Endodermal cell (in vitro differentiated cells): ENCODE measurements around the gene PRMT1. TPM values are rescaled to one million over a fixed set of nuclear protein-coding genes. Genes with fewer than 3 reads are reported as not detected.
"Not testable (repeated sequence)": the region's sequence is repeated elsewhere in the genome, so short reads cannot be mapped to it uniquely, and the experiment has no call there.

ENCODE experiments used
- DNase-seq: peaks from one replicate; pipeline ENCODE4 v3.0.0-alpha.2; 2017
- H3K27ac ChIP-seq: 2 replicates; pipeline ENCODE4 v1.5.1; 2013; ENCODE audit warnings: mild to moderate bottlenecking, low read depth, low read length, moderate library complexity
- H3K27me3 ChIP-seq: 2 replicates; pipeline ENCODE4 v1.6.1; 2013; ENCODE audit warnings: mild to moderate bottlenecking, low read length, moderate library complexity; ENCODE audit not compliant: insufficient read depth, control insufficient read depth, poor library complexity, severe bottlenecking
- H3K36me3 ChIP-seq: 2 replicates; pipeline ENCODE4 v1.7.0; 2013; ENCODE audit warnings: mild to moderate bottlenecking, low read length, moderate library complexity; ENCODE audit not compliant: control insufficient read depth, insufficient read depth
- H3K4me1 ChIP-seq: one replicate; pipeline ENCODE4 v1.7.0; 2013; ENCODE audit warnings: low read length; ENCODE audit not compliant: control insufficient read depth, insufficient read depth
- H3K4me3 ChIP-seq: 2 replicates; pipeline ENCODE4 v1.5.1; 2013; ENCODE audit warnings: mild to moderate bottlenecking, low read length, moderate library complexity
- H3K9ac ChIP-seq: 2 replicates; pipeline ENCODE4 v1.6.1; 2013; ENCODE audit warnings: mild to moderate bottlenecking, low read length, moderate library complexity; ENCODE audit not compliant: poor library complexity, severe bottlenecking; ENCODE audit errors: extremely low read depth
- H3K9me3 ChIP-seq: 2 replicates; pipeline ENCODE4 v1.6.1; 2013; ENCODE audit warnings: mild to moderate bottlenecking, low read length, moderate library complexity; ENCODE audit not compliant: control insufficient read depth
- H3K27ac Mint-ChIP-seq: 2 replicates; pipeline ENCODE4 v1.8.0; 2020; ENCODE audit warnings: mixed read lengths
- H3K27me3 Mint-ChIP-seq: 2 replicates; pipeline ENCODE4 v1.8.0; 2021; ENCODE audit warnings: mild to moderate bottlenecking, mixed read lengths; ENCODE audit not compliant: insufficient read depth
- H3K36me3 Mint-ChIP-seq: 2 replicates; pipeline ENCODE4 v1.8.0; 2020; ENCODE audit warnings: low read depth, mixed read lengths
- H3K4me1 Mint-ChIP-seq: 2 replicates; pipeline ENCODE4 v1.8.0; 2020; ENCODE audit warnings: mixed read lengths
- H3K4me3 Mint-ChIP-seq: 2 replicates; pipeline ENCODE4 v1.8.0; 2020; ENCODE audit warnings: mild to moderate bottlenecking, moderate library complexity, mixed read lengths
- H3K9me3 Mint-ChIP-seq: 2 replicates; pipeline ENCODE4 v1.8.0; 2020; ENCODE audit warnings: mild to moderate bottlenecking, mixed read lengths
- CTCF ChIP-seq: fragments of 200-600 bp; sonication (generic); conservative IDR thresholded peaks from 2 replicates; pipeline ENCODE4 v1.5.0; 2021; ENCODE audit warnings: antibody characterized with exemption, mild to moderate bottlenecking
- WGBS, 2 experiments: methylation state at CpG; one replicate each; pipeline versions ENCODE4 v1.1.5 to v1.1.7; 2013; ENCODE audit warnings: missing lambda C conversion rate in 2 of 2, mixed read lengths in 1 of 2; ENCODE audit not compliant: insufficient coverage in 1 of 2, insufficient read length in 1 of 2; 5-methylcytosine and 5-hydroxymethylcytosine counted together
- total RNA-seq, 2 donors: library from RNA; stranded (reverse); fragmentation: NEBNext Ultra II Directional in 1 of 2; extraction: Animal tissue kit (Norgen Biotek cat#: 25700) in 1 of 2; gene quantifications; 2 replicates in 1 of 2; 3 replicates in 1 of 2; pipeline ENCODE4 v1.2.1, GENCODE V29; 2021

Gene PRMT1
- total RNA-seq, 2 donors from 2014 or later = 343 to 362 TPM

GRCh38 chr19:49631610-49632192 lies 45.4 kb upstream of the PRMT1 start:
- no peak overlapping the region for H3K27ac ChIP-seq
- H3K27me3 ChIP-seq = no peaks in the 10 kb centered on the region
- no peak overlapping the region for H3K9ac ChIP-seq
- no peak overlapping the region for H3K4me3 ChIP-seq
- TF ChIP-seq CTCF = no peak
- no peak overlapping the region for H3K4me3 Mint-ChIP-seq
- no peak overlapping the region for H3K27ac Mint-ChIP-seq
- H3K36me3 ChIP-seq = peaks cover 21% of the 10 kb centered on the region
- peaks cover 5% of the 10 kb centered on the region for H3K27me3 Mint-ChIP-seq
- H3K9me3 ChIP-seq = no peaks in the 10 kb centered on the region
- peaks cover 24% of the 10 kb centered on the region for H3K36me3 Mint-ChIP-seq
- no peaks in the 10 kb centered on the region for H3K4me1 ChIP-seq
- no peaks in the 10 kb centered on the region for H3K9me3 Mint-ChIP-seq
- DNase-seq = no peak
- 93% methylated on average over 14 to 19 of the region's 19 CpGs for WGBS, 2 experiments
- no peaks in the 10 kb centered on the region for H3K4me1 Mint-ChIP-seq

- 88 to 93% methylated on average over 3 to 5 of the region's 5 CpGs for WGBS, 2 experiments
- H3K27me3 Mint-ChIP-seq = peaks cover 5% of the 10 kb centered on the region
- H3K27me3 ChIP-seq = no peaks in the 10 kb centered on the region
- H3K27ac ChIP-seq = no peak overlapping the region
- DNase-seq = no peak
- H3K27ac Mint-ChIP-seq = no peak overlapping the region
- no peaks in the 10 kb centered on the region for H3K4me1 ChIP-seq
- no peaks in the 10 kb centered on the region for H3K9me3 Mint-ChIP-seq
- no peaks in the 10 kb centered on the region for H3K9me3 ChIP-seq
- no peak overlapping the region for H3K4me3 ChIP-seq
- H3K4me1 Mint-ChIP-seq = no peaks in the 10 kb centered on the region
- H3K9ac ChIP-seq = no peak overlapping the region
- peaks cover 13% of the 10 kb centered on the region for H3K36me3 ChIP-seq
- no peak overlapping the region for H3K4me3 Mint-ChIP-seq
- TF ChIP-seq CTCF = no peak
- peaks cover 15% of the 10 kb centered on the region for H3K36me3 Mint-ChIP-seq
Observed at GRCh38 chr19:49632576-49632975, 44.5 kb upstream of the PRMT1 start.

GRCh38 chr19:49633273-49633672 lies 43.8 kb upstream of the PRMT1 start:
- not testable (repeated sequence) for H3K4me1 ChIP-seq, H3K4me3 ChIP-seq, H3K4me1 Mint-ChIP-seq, DNase-seq, H3K27me3 ChIP-seq, H3K9me3 ChIP-seq, H3K9me3 Mint-ChIP-seq, H3K36me3 ChIP-seq, H3K27me3 Mint-ChIP-seq, H3K27ac ChIP-seq, H3K27ac Mint-ChIP-seq, H3K9ac ChIP-seq, H3K4me3 Mint-ChIP-seq
- WGBS, 2 experiments = 87 to 89% methylated on average over 9 of the region's 9 CpGs
- H3K36me3 Mint-ChIP-seq = peaks cover 10% of the 10 kb centered on the region
